IMR-90 (cell line): ENCODE results near the gene ZNF750. TPM values are rescaled to one million over a fixed set of nuclear protein-coding genes. Genes with fewer than 3 reads are reported as not detected.

Source experiments
- ATAC-seq: fragments of 200-7000 bp; cut with Tn5 transposase; 2 replicates; pipeline ENCODE4 v1.9.1; 2020; ENCODE audit warnings: low read depth, mild to moderate bottlenecking, moderate library complexity
- BruUV-seq: library from RNA; stranded (reverse); fragments of 400-500 nt; replicated peaks from 2 replicates; lab custom pipeline; 2021; lab: Mats Ljungman, UMichigan
- CTCF ChIA-PET: fragments of 300-600 bp; formaldehyde crosslinking; extraction: SDS; loops from one replicate; lab custom pipeline; 2021; ENCODE audit warnings: antibody characterized with exemption; lab: Yijun Ruan, JAX
- POLR2A ChIA-PET: fragments of 300-600 bp; sonication (Branson Sonifier 250); formaldehyde crosslinking; loops from one replicate; lab custom pipeline; 2022; ENCODE audit warnings: antibody characterized with exemption; ENCODE audit not compliant: unreplicated experiment; lab: Charles Lee
- DNase-seq: peaks from one replicate; pipeline ENCODE4 v3.0.0; 2013
- H2AFZ ChIP-seq: replicated peaks from 2 replicates; pipeline ENCODE3; 2013; ENCODE audit warnings: low read length, mild to moderate bottlenecking; ENCODE audit not compliant: poor library complexity
- H2AK5ac ChIP-seq: 2 replicates; pipeline ENCODE4 v1.6.1; 2013; ENCODE audit warnings: low read depth, low read length, inconsistent platforms
- H2AK9ac ChIP-seq: replicated peaks from 2 replicates; pipeline ENCODE3; 2013; ENCODE audit warnings: mild to moderate bottlenecking, low read depth, low read length, moderate library complexity; ENCODE audit not compliant: poor library complexity
- H2BK120ac ChIP-seq: 2 replicates; pipeline ENCODE4 v1.6.1; 2013; ENCODE audit warnings: low read depth, low read length, inconsistent platforms
- H2BK15ac ChIP-seq: 3 replicates; pipeline ENCODE4 v1.6.1; 2013; ENCODE audit warnings: low read depth, low read length, inconsistent platforms
- H2BK20ac ChIP-seq: 2 replicates; pipeline ENCODE4 v1.6.1; 2013; ENCODE audit warnings: low read depth, mild to moderate bottlenecking, inconsistent platforms, low read length, moderate library complexity
- H2BK5ac ChIP-seq: 2 replicates; pipeline ENCODE4 v1.6.1; 2013; ENCODE audit warnings: mild to moderate bottlenecking, low read depth, low read length, inconsistent platforms; ENCODE audit not compliant: poor library complexity, severe bottlenecking
- H3K14ac ChIP-seq: replicated peaks from 2 replicates; pipeline ENCODE4 v1.6.1; 2013; ENCODE audit warnings: low read depth, low read length, inconsistent platforms
- H3K18ac ChIP-seq: 2 replicates; pipeline ENCODE4 v1.6.1; 2013; ENCODE audit warnings: low read depth, low read length, control low read depth
- H3K23ac ChIP-seq: 2 replicates; pipeline ENCODE4 v1.6.1; 2013; ENCODE audit warnings: low read depth, low read length, inconsistent platforms
- H3K27ac ChIP-seq: 2 replicates; pipeline ENCODE4 v1.5.1; 2013; ENCODE audit warnings: mild to moderate bottlenecking, control low read depth, low read length; ENCODE audit not compliant: insufficient read depth
- H3K27me3 ChIP-seq: 2 replicates; pipeline ENCODE4 v1.6.1; 2013; ENCODE audit warnings: low read length; ENCODE audit not compliant: control insufficient read depth, insufficient read depth
- H3K36me3 ChIP-seq: 2 replicates; pipeline ENCODE4 v1.6.1; 2013; ENCODE audit warnings: low read length, mixed read lengths; ENCODE audit not compliant: control insufficient read depth, insufficient read depth
- H3K4ac ChIP-seq: 2 replicates; pipeline ENCODE4 v1.6.1; 2013; ENCODE audit warnings: low read depth, low read length, inconsistent platforms
- H3K4me1 ChIP-seq: 2 replicates; pipeline ENCODE4 v1.6.1; 2013; ENCODE audit warnings: low read length, mixed read lengths; ENCODE audit not compliant: control insufficient read depth, insufficient read depth
- H3K4me2 ChIP-seq: 2 replicates; pipeline ENCODE4 v1.6.1; 2013; ENCODE audit warnings: low read depth, mild to moderate bottlenecking, control low read depth, low read length, moderate library complexity
- H3K4me3 ChIP-seq: 2 replicates; pipeline ENCODE4 v1.5.1; 2013; ENCODE audit warnings: low read depth, mild to moderate bottlenecking, control low read depth, low read length, moderate library complexity; ENCODE audit not compliant: insufficient read depth
- H3K56ac ChIP-seq: 2 replicates; pipeline ENCODE4 v1.6.1; 2013; ENCODE audit warnings: low read length, inconsistent platforms; ENCODE audit not compliant: insufficient read depth; ENCODE audit errors: extremely low read depth
- H3K79me1 ChIP-seq, 2 experiments: 2 replicates each; pipeline ENCODE4 v1.6.1; 2013; ENCODE audit warnings: low read length in 2 of 2, inconsistent platforms in 1 of 2, low read depth in 1 of 2
- H3K9ac ChIP-seq: 2 replicates; pipeline ENCODE4 v1.6.1; 2013; ENCODE audit warnings: low read depth, low read length, control low read depth
- H3K9me1 ChIP-seq: 2 replicates; pipeline ENCODE4 v1.6.1; 2013; ENCODE audit warnings: low read length, inconsistent platforms; ENCODE audit not compliant: insufficient read depth
- H3K9me3 ChIP-seq: 2 replicates; pipeline ENCODE4 v1.6.1; 2013; ENCODE audit warnings: low read length; ENCODE audit not compliant: control insufficient read depth, insufficient read depth
- H4K20me1 ChIP-seq: 2 replicates; pipeline ENCODE4 v1.6.1; 2013; ENCODE audit warnings: low read length, inconsistent platforms; ENCODE audit not compliant: insufficient read depth
- H4K5ac ChIP-seq: 2 replicates; pipeline ENCODE4 v1.6.1; 2013; ENCODE audit warnings: mild to moderate bottlenecking, low read depth, low read length, control low read depth
- H4K8ac ChIP-seq, 2 experiments: 2 replicates each; pipeline ENCODE4 v1.6.1; 2013; ENCODE audit warnings: low read depth in 2 of 2, low read length in 2 of 2, control low read depth in 1 of 2, inconsistent platforms in 1 of 2
- H4K91ac ChIP-seq: 2 replicates; pipeline ENCODE4 v1.6.1; 2013; ENCODE audit warnings: low read depth, low read length, inconsistent platforms; ENCODE audit not compliant: insufficient read depth
- BHLHE40 ChIP-seq: fragments of 150-350 bp; IDR thresholded peaks from 2 replicates; pipeline ENCODE4 v1.6.1; 2016; ENCODE audit warnings: mild to moderate bottlenecking, low read depth, low read length
- WGBS, 2 experiments: methylation state at CpG; one replicate each; pipeline versions ENCODE4 v1.1.5 to v1.1.7; 2013; ENCODE audit warnings: missing lambda C conversion rate in 2 of 2; ENCODE audit not compliant: insufficient read length in 1 of 2; ENCODE audit errors: extremely low coverage in 2 of 2; 5-methylcytosine and 5-hydroxymethylcytosine counted together
- dilution Hi-C: fragments of 300-500 bp; cut with HindIII; formaldehyde crosslinking; loops from one replicate; pipeline ENCODE4 v1.14.3; 2018; ENCODE audit warnings: low sequenced_read_pairs; ENCODE audit not compliant: unreplicated experiment
- in situ Hi-C: fragments of 300-500 bp; cut with MboI; formaldehyde crosslinking; loops from 3 replicates; pipeline ENCODE4 v1.14.3; 2019; ENCODE audit warnings: low sequenced_read_pairs, inconsistent platforms, mixed read lengths
- intact Hi-C: fragments of 100-400 bp; cut with micrococcal nuclease; formaldehyde crosslinking; loops from 2 replicates; pipeline ENCODE4 v1.10.0; 2022
- polyA plus RNA-seq, 3 experiments: library from polyadenylated mRNA; depleted of rRNA; stranded (reverse); fragments of >200 nt; gene quantifications; 2 replicates each; pipeline ENCODE4 v1.2.3, GENCODE V29; 2012; ENCODE audit warnings: low replicate concordance in 1 of 3
- total RNA-seq: library from RNA; depleted of rRNA; stranded (reverse); fragments of >200 nt; gene quantifications from 2 replicates; pipeline ENCODE4 v1.2.3, GENCODE V29; 2012

The ZNF750 gene
- total and polyA plus RNA-seq, 2 of the 4 experiments (the other 2 are of a cell fraction): not detected

- Histone ChIP-seq H3K4ac (no peak overlapping the region), H4K8ac (no peak overlapping the region), H3K18ac (no peak overlapping the region), H4K91ac (no peak overlapping the region), H3K9me1 (0 out of 2 replicates have a peak, but pooled peaks cover 5% of the 10 kb centered on the region), H3K14ac (no peak overlapping the region), H3K36me3 (peaks cover 13% of the 10 kb centered on the region), H2AFZ (no peak overlapping the region), H2BK20ac (no peak overlapping the region), H2AK5ac (no peak overlapping the region), H2BK15ac (no peak overlapping the region), H3K79me1 (peaks cover 4 to 44% of the 10 kb centered on the region in 2 experiments), H4K5ac (no peak overlapping the region), H2BK5ac (no peak overlapping the region), H2BK120ac (no peak overlapping the region), H3K56ac (no peak overlapping the region), H3K27ac (no peak overlapping the region), H4K20me1 (peaks cover 3% of the 10 kb centered on the region; the same call in 1 of the 2 replicates), H3K27me3 (no peaks in the 10 kb centered on the region), H3K4me2 (no peak overlapping the region), H3K9me3 (no peaks in the 10 kb centered on the region), H2AK9ac (no peak overlapping the region), H3K23ac (no peak overlapping the region), H3K4me1 (peaks cover 9% of the 10 kb centered on the region), H3K4me3 (no peak overlapping the region), H3K9ac (no peak overlapping the region)
- WGBS, 2 experiments: 94% methylated on average over 24 of the region's 35 CpGs; no CpG with 5 or more reads in 1 of the 2 experiments
- BruUV-seq: no TSS peak
- DNase-seq (no peak), ATAC-seq (no peak)
- ChIA-PET CTCF (no interaction called here), POLR2A (no interaction called here)
- in situ Hi-C loops (no loop called here), dilution Hi-C loops (no loop called here), intact Hi-C loops (no loop called here)
- no peak for TF ChIP-seq BHLHE40
Observed at GRCh38 chr17:82870091-82870491, 30.3 kb upstream of the ZNF750 start.
